Prostate gland (tissue), 2 donors: ENCODE measurements around the gene WDR87. TPM values are rescaled to one million over a fixed set of nuclear protein-coding genes. Genes with fewer than 3 reads are reported as not detected.

Experiments
- DNase-seq: peaks from one replicate; pipeline ENCODE4 v3.0.0-alpha.2; 2019; ENCODE audit warnings: low spot score
- H3K27ac ChIP-seq, 2 donors: fragments of 200-600 bp; sonication (generic); 2 replicates each; pipeline ENCODE4 v1.5.1; 2017 to 2019
- H3K27me3 ChIP-seq: fragments of 200-600 bp; sonication (generic); replicated peaks from 2 replicates; pipeline ENCODE4 v1.5.1; 2019; ENCODE audit not compliant: insufficient read depth
- H3K36me3 ChIP-seq, 2 donors: fragments of 200-600 bp; sonication (generic); 1 replicate in 1 of 2; 2 replicates in 1 of 2; pipeline versions ENCODE4 v1.5.1 to v1.8.1; 2017 to 2019
- H3K4me1 ChIP-seq: fragments of 200-600 bp; sonication (generic); replicated peaks from 2 replicates; pipeline ENCODE4 v1.5.1; 2019
- H3K4me3 ChIP-seq, 2 donors: fragments of 200-600 bp; sonication (generic); 2 replicates each; pipeline ENCODE4 v1.5.1; 2017 to 2019
- H3K9me3 ChIP-seq: fragments of 200-600 bp; sonication (generic); 2 replicates; pipeline ENCODE4 v1.5.1; 2017
- CTCF ChIP-seq, 4 experiments: fragments of 200-600 bp in 2 of 4; fragments of 450-650 bp in 2 of 4; sonication (generic) in 2 of 4; IDR thresholded peaks; 1 replicate in 3 of 4; 2 replicates in 1 of 4; pipeline ENCODE4 v1.5.1; 2016 to 2019; ENCODE audit warnings: antibody characterized with exemption in 4 of 4, mild to moderate bottlenecking in 2 of 4, moderate library complexity in 2 of 4
- POLR2A ChIP-seq: fragments of 450-650 bp; IDR thresholded peaks from one replicate; pipeline ENCODE4 v1.6.1; 2016; ENCODE audit warnings: antibody characterized with exemption, mild to moderate bottlenecking
- POLR2AphosphoS5 ChIP-seq: sonication (generic); formaldehyde crosslinking; IDR thresholded peaks from one replicate; pipeline ENCODE4 v1.6.1; 2017; ENCODE audit warnings: antibody characterized with exemption
- WGBS: methylation state at CpG from one replicate; pipeline ENCODE4 v1.1.5; 2018; 5-methylcytosine and 5-hydroxymethylcytosine counted together
- intact Hi-C: fragments of 100-400 bp; cut with DNase I; formaldehyde crosslinking; loops from one replicate; pipeline ENCODE4 v1.14.2; 2022
- total RNA-seq, 2 donors: library from RNA; depleted of rRNA; stranded (reverse); fragments of >200 nt; gene quantifications; one replicate each; pipeline ENCODE4 v1.1.0, GENCODE V29; 2016

Gene WDR87
- total RNA-seq, 2 donors from 2014 or later: 2.0 TPM; not detected in 1

DNA sequence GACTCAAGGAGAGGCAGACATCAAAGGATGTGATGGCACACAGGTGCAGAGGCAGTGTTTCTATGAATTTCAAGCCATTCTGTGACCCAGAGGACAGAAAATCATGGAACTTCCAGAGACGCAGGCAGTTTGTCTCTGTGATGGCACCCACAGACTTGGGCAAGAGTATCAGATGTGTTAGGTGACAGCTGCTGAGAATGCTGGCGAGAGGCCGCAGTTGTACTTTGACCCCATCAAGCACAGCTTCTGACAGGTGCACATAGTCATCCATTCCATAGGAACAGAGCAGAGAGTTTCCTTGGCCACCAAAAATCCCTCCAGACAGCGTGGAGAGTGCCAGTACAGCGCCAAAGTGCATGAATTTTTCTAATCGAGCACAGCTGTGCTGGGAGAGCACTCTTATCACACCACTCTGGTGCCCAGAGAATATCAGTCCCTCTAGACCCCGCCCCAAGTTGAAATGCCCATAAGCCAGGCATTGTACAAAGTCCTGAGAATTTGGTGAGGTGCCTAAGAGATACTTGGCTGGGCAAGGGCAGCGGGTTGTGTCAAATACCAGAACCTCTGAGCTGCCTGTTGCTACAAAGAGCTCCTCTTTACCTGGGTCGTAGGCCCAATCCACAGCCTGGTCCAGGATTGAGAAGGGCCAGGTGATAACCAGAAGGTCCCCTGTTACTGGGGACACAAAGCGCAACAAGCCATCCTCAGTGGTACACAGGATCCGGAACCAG, 12.4 kb downstream of the WDR87 start:
- H3K9me3 ChIP-seq: no peaks in the 10 kb centered on the region
- H3K4me3 ChIP-seq: no peak overlapping the region
- H3K4me1 ChIP-seq: no peaks in the 10 kb centered on the region
- TF ChIP-seq CTCF (IDR thresholded peaks at IDR 0.05) (no peak), POLR2A (no peak), POLR2AphosphoS5 (no peak)
- H3K27ac ChIP-seq: no peak overlapping the region
- WGBS: 91% methylated on average over 11 of the region's 11 CpGs
- DNase-seq: no peak
- intact Hi-C loops: no loop called here
- no peaks in the 10 kb centered on the region for H3K27me3 ChIP-seq
- H3K36me3 ChIP-seq: no peaks in the 10 kb centered on the region

GRCh38 chr19:37886571-37886970, 19.8 kb downstream of the WDR87 start:
- H3K9me3 ChIP-seq: no peaks in the 10 kb centered on the region
- WGBS: 72% methylated on average over 1 of the region's 1 CpG
- no peaks in the 10 kb centered on the region for H3K4me1 ChIP-seq
- no peak for DNase-seq
- H3K27me3 ChIP-seq: no peaks in the 10 kb centered on the region
- H3K36me3 ChIP-seq: no peaks in the 10 kb centered on the region
- intact Hi-C loops: no loop called here
- TF ChIP-seq POLR2A (no peak), POLR2AphosphoS5 (no peak), CTCF (IDR thresholded peaks at IDR 0.05) (no peak)
- no peak overlapping the region for H3K4me3 ChIP-seq
- H3K27ac ChIP-seq: no peak overlapping the region

- no peak overlapping the region for H3K27ac ChIP-seq
- H3K4me1 ChIP-seq: no peaks in the 10 kb centered on the region
- H3K36me3 ChIP-seq: no peaks in the 10 kb centered on the region
- TF ChIP-seq CTCF (IDR thresholded peaks at IDR 0.05) (no peak), POLR2A (no peak), POLR2AphosphoS5 (no peak)
- H3K4me3 ChIP-seq: no peak overlapping the region
- no peaks in the 10 kb centered on the region for H3K27me3 ChIP-seq
- no peak for DNase-seq
- no peaks in the 10 kb centered on the region for H3K9me3 ChIP-seq
- WGBS: 95% methylated on average over 1 of the region's 1 CpG
- intact Hi-C loops: no loop called here
Observed at GRCh38 chr19:37885392-37885791, 21.0 kb downstream of the WDR87 start.

GRCh38 chr19:37877147-37877546, 29.2 kb downstream of the WDR87 start:
- TF ChIP-seq POLR2AphosphoS5: no peak
- TF ChIP-seq POLR2A: no peak
- no peak for TF ChIP-seq CTCF (IDR thresholded peaks at IDR 0.05)
- Histone ChIP-seq H3K9me3 (no peaks in the 10 kb centered on the region), H3K4me3 (no peak overlapping the region), H3K27ac (no peak overlapping the region), H3K4me1 (no peaks in the 10 kb centered on the region), H3K36me3 (no peaks in the 10 kb centered on the region), H3K27me3 (no peaks in the 10 kb centered on the region)
- DNase-seq: no peak
- 81% methylated on average over 3 of the region's 3 CpGs for WGBS
- intact Hi-C loops: no loop called here

DNA sequence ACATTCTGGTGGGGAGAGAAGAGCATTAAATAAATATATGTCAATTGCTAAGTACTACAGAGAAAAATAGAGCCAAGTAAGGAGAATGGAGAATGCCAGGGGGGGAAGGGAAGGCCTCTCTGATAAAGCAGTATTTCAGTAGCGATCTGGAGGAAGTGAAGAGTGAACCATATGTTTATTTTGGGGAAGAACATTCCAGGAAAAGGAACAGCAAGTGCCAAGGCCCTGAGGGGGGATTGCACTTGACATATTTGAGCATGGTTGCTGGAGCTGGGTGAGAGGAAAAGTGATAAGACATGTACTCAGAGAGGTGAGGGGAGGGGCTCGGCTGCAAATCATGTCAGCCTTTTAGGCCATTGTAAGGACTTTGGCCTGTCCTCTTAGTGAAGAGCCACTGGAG, 30.4 kb downstream of the WDR87 start:
- H3K9me3 ChIP-seq: no peaks in the 10 kb centered on the region
- no peaks in the 10 kb centered on the region for H3K27me3 ChIP-seq
- 47% methylated on average over 2 of the region's 2 CpGs for WGBS
- no peaks in the 10 kb centered on the region for H3K36me3 ChIP-seq
- no peak overlapping the region for H3K27ac ChIP-seq
- H3K4me3 ChIP-seq: no peak overlapping the region
- no peak for TF ChIP-seq POLR2A
- no peak for TF ChIP-seq CTCF (IDR thresholded peaks at IDR 0.05)
- no peak for TF ChIP-seq POLR2AphosphoS5
- no peaks in the 10 kb centered on the region for H3K4me1 ChIP-seq
- intact Hi-C loops: no loop called here
- no peak for DNase-seq
